LNCaP clone FGC (cell line): ENCODE results near the gene PTPRG.

ENCODE experiments used
- DNase-seq: peaks from one replicate; pipeline ENCODE4 v3.0.0-alpha.2; 2011; ENCODE audit warnings: low read depth
- H3K4me3 ChIP-seq: 2 replicates; pipeline ENCODE4 v1.5.1; 2011; ENCODE audit warnings: mild to moderate bottlenecking, low read depth, low read length, control low read depth
- TF ChIP-seq, protein P1 (sequence below): IDR thresholded peaks from 2 replicates; pipeline ENCODE4 v1.5.1; 2012; ENCODE audit warnings: mild to moderate bottlenecking; ENCODE audit not compliant: control insufficient read depth, insufficient read depth; ENCODE audit errors: extremely low read depth

Gene PTPRG

DNA sequence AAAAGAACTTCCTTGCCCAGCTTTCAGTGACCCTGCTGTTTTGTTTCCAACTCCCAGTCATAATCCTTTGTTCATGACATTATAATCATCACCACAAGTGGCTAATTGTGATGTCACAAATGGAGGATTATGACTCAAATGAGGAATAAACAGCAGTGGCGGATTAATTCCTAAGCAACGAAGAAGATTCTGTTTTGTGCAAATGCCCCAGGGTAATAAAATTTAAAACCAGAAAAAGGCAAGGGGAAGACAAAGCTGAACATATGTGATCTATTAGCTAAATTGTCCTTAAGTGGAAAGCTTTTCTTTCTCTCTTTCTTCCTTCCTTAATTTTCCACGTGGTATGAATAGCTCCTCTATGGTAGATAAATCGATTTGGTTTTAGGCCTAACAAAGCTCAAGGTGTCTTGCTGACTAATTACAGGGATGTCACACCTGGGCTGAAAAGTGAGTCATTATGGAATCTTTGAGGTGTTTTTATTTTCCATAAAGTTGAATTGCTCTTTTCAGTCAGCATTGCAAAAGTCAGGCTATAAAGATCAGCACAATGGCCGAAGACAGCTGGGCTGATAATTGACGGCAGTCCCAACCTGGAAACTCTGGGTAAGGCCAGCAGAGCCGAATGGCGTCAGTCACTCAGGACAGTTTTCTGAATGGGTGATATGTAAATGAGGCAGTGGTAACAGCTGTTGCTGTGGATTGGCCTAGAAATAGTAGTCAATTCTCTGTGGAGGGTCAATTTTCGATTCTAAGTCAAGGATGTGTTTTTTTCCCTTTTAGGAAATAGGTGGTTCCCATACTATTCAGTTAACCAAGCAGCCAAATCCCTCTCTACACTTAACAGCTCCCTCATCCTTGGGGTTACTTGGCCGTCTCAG lies 121.5 kb downstream of the PTPRG start:
- TF ChIP-seq, protein P1, sequence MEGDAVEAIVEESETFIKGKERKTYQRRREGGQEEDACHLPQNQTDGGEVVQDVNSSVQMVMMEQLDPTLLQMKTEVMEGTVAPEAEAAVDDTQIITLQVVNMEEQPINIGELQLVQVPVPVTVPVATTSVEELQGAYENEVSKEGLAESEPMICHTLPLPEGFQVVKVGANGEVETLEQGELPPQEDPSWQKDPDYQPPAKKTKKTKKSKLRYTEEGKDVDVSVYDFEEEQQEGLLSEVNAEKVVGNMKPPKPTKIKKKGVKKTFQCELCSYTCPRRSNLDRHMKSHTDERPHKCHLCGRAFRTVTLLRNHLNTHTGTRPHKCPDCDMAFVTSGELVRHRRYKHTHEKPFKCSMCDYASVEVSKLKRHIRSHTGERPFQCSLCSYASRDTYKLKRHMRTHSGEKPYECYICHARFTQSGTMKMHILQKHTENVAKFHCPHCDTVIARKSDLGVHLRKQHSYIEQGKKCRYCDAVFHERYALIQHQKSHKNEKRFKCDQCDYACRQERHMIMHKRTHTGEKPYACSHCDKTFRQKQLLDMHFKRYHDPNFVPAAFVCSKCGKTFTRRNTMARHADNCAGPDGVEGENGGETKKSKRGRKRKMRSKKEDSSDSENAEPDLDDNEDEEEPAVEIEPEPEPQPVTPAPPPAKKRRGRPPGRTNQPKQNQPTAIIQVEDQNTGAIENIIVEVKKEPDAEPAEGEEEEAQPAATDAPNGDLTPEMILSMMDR = no peak
- DNase-seq = no peak

DNA sequence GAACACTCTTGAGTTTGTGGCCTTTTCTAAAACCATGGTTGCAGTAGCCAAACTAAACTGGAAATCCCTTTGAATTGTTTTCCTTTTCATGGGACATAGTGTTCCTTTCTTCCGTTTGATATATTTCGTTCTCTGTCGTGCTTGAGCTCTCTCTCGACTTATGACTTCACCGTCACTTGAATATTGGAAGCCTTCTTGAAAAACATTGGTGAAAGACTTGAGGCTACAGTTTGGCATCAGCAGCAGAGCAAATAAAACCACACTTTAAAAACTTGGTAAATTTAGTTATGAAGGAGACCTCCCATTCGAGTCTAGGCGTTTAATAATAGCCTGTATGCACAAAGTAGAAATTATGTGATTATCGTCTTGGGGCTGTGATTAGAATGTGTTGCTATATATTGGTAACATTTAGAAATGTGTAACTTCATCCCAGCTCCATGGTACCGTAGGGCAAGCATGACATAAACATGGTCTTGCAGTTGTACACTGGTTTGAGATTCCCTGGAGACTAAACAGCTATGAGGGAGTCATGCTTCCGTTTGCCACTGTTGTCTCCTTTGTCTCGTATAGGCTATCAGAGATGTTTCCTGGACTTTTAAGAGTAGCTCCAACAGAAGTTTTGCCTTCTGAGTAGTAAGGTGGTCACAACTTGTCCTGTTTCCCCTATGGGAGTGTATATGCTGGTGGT lies 122.3 kb downstream of the PTPRG start:
- no peak for DNase-seq
- H3K4me3 ChIP-seq = no peak overlapping the region
- TF ChIP-seq, protein P1 = no peak

More for the DNA sequence above, 121.5 kb downstream of the PTPRG start:
- no peak overlapping the region for H3K4me3 ChIP-seq

DNA sequence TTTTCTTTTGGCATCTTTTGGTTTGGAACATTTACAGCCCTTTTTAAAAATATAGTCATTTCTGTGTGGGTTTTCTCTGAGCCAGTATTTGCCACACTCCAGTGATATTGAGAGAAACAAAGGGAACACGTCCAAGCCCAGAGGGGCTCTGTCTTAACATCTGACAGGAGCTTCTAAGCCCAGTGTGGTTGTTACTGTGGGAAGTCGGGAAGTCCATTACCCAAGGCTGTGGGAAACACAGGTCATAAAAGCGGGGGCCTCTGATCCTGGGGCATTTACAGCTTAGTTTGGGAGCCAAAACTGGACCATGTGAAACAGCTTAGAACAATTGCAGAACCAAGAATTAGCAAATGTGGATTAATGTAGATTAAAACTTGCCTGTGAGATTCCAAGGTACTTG lies 123.0 kb downstream of the PTPRG start:
- no peak overlapping the region for H3K4me3 ChIP-seq
- TF ChIP-seq, protein P1 = no peak
- no peak for DNase-seq

DNA sequence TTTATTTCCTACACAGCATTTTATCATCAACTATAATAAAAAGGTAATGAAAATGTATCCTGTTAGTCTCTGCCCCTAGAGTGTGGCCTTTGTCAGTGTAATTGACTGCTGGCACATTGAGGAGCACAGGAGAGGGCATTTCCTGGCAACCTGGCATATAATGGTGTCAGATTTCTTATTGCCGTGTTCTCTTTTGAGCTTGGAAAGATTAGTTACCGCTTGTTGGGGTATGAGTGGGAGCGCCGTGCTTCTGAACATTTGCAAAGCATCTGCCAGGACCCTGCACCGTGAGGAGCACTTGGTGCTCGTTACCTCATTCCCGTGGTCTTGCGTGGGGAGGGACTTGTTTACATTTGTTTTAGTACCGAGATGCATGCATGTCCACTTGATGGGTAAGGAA lies 124.4 kb downstream of the PTPRG start:
- TF ChIP-seq, protein P1 = no peak
- H3K4me3 ChIP-seq = no peak overlapping the region
- no peak for DNase-seq

DNA sequence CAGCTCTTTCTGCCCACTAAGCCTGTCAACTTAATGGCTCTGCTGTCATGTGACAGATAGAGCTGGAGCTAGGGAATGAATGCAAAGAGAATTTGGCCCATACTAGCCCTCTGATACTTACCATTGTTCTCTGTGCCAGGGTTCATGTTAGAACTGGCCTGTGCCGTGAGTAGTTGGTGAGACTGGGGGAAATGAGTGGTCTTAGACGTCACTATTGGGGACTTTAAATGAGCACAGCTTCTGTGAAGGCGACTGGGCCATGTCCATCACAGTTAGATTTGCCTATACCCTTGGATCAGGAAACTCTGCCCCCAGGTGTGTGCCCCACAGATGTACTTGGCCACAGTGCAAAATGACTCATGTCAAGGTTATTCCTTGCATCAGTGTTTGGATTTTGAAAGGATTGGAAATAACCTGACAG lies 124.9 kb downstream of the PTPRG start:
- TF ChIP-seq, protein P1 = no peak
- no peak overlapping the region for H3K4me3 ChIP-seq
- no peak for DNase-seq

DNA sequence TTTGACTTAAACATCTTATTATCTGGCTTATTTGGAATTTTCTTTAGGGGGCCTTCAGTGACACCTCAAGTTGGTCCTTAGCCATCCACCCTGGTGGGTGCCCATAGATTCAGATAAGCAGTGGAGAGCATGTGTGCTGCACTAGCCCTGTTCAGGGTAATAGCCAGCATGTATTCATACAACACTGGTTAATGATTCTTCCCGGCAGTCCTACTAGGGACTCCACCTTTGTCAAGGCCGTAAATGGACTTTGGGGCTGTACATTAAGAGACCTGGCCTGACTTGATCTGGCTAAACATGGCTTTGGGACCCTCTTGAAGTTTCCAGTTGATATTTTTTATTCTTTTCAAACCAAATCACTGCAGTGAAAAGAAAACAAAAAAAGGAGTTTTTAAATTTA lies 125.8 kb downstream of the PTPRG start:
- TF ChIP-seq, protein P1 = no peak
- no peak overlapping the region for H3K4me3 ChIP-seq
- no peak for DNase-seq
